A549 (cell line): ENCODE measurements around the gene HSPB7.

Source experiments
- KDM1A ChIP-seq: fragments of 200-600 bp; sonication (generic); IDR thresholded peaks from 2 replicates; pipeline ENCODE4 v1.6.1; 2016; ENCODE audit warnings: low read depth, mild to moderate bottlenecking
- MAFK ChIP-seq: fragments of 450-650 bp; IDR thresholded peaks from 2 replicates; pipeline ENCODE4 v1.6.1; 2014; ENCODE audit not compliant: partially characterized antibody
- MYC ChIP-seq: IDR thresholded peaks from 2 replicates; pipeline ENCODE4 v1.6.1; 2012; ENCODE audit warnings: mild to moderate bottlenecking, inconsistent platforms, low read length, improper control_type of control experiment, borderline replicate concordance
- NR3C1 ChIP-seq: fragments of >200 bp; sonication (Bioruptor Twin); formaldehyde crosslinking; IDR thresholded peaks from 3 replicates; pipeline ENCODE4 v1.6.1; 2017
- POLR2A ChIP-seq: IDR thresholded peaks from 2 replicates; pipeline ENCODE4 v1.6.1; 2012; ENCODE audit warnings: mild to moderate bottlenecking, low read length
- RNF2 ChIP-seq: fragments of 200-600 bp; sonication (generic); IDR thresholded peaks from 2 replicates; pipeline ENCODE4 v1.6.1; 2016; ENCODE audit warnings: low read depth, mild to moderate bottlenecking, antibody characterized with exemption, moderate library complexity, borderline replicate concordance
- TF ChIP-seq, protein P1 (sequence below): fragments of 150-350 bp; IDR thresholded peaks from 2 replicates; pipeline ENCODE4 v1.6.1; 2014; ENCODE audit warnings: low read depth, mild to moderate bottlenecking, low read length
- TF ChIP-seq, protein P2 (sequence below): fragments of >200 bp; sonication (Bioruptor Twin); formaldehyde crosslinking; IDR thresholded peaks from 3 replicates; pipeline ENCODE4 v1.5.1; 2016
- TF ChIP-seq, protein P3 (sequence below): IDR thresholded peaks from 2 replicates; pipeline ENCODE4 v1.6.1; 2012; ENCODE audit warnings: low read depth, borderline replicate concordance
- TF ChIP-seq, protein P4 (sequence below): fragments of 450-650 bp; IDR thresholded peaks from 2 replicates; pipeline ENCODE4 v1.6.1; 2014; ENCODE audit warnings: antibody characterized with exemption

DNA sequence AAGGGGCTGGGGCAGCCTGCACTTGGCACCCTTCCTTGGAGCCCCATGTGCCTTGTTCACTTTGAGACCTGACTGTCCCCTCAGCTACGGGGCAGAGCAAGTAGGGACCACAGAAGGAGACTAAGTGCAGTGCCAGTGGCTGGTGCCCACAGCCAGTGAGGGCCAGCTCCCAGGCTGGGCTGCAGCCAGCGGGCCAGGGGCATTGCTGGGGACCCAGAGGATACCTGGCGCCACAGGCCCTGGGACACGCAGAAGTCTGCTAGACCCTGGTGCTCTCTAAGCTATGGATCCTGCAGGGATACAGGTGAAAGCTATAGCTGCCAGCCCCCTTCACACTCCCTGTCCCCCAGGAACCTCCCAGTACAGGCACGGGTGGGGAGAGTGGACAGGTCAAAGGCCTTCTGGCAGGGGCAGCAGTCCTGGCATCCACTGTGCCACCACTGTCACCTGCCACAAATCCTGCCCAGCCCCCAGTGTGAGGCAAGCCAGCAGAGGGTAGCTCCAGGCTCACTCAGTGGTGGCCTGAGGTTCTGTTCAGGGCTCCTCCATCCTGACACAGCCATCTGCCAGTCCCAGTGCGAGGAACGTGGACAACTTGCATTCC lies 5.3 kb upstream of the HSPB7 start:
- no peak for TF ChIP-seq MAFK
- no peak for TF ChIP-seq POLR2A
- TF ChIP-seq MYC: no peak
- no peak for TF ChIP-seq RNF2
- TF ChIP-seq, protein P1, sequence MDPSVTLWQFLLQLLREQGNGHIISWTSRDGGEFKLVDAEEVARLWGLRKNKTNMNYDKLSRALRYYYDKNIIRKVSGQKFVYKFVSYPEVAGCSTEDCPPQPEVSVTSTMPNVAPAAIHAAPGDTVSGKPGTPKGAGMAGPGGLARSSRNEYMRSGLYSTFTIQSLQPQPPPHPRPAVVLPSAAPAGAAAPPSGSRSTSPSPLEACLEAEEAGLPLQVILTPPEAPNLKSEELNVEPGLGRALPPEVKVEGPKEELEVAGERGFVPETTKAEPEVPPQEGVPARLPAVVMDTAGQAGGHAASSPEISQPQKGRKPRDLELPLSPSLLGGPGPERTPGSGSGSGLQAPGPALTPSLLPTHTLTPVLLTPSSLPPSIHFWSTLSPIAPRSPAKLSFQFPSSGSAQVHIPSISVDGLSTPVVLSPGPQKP: no peak
- TF ChIP-seq, protein P2, sequence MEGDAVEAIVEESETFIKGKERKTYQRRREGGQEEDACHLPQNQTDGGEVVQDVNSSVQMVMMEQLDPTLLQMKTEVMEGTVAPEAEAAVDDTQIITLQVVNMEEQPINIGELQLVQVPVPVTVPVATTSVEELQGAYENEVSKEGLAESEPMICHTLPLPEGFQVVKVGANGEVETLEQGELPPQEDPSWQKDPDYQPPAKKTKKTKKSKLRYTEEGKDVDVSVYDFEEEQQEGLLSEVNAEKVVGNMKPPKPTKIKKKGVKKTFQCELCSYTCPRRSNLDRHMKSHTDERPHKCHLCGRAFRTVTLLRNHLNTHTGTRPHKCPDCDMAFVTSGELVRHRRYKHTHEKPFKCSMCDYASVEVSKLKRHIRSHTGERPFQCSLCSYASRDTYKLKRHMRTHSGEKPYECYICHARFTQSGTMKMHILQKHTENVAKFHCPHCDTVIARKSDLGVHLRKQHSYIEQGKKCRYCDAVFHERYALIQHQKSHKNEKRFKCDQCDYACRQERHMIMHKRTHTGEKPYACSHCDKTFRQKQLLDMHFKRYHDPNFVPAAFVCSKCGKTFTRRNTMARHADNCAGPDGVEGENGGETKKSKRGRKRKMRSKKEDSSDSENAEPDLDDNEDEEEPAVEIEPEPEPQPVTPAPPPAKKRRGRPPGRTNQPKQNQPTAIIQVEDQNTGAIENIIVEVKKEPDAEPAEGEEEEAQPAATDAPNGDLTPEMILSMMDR: no peak
- TF ChIP-seq, protein P3, sequence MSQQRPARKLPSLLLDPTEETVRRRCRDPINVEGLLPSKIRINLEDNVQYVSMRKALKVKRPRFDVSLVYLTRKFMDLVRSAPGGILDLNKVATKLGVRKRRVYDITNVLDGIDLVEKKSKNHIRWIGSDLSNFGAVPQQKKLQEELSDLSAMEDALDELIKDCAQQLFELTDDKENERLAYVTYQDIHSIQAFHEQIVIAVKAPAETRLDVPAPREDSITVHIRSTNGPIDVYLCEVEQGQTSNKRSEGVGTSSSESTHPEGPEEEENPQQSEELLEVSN: no peak
- TF ChIP-seq NR3C1: no peak
- TF ChIP-seq, protein P4, sequence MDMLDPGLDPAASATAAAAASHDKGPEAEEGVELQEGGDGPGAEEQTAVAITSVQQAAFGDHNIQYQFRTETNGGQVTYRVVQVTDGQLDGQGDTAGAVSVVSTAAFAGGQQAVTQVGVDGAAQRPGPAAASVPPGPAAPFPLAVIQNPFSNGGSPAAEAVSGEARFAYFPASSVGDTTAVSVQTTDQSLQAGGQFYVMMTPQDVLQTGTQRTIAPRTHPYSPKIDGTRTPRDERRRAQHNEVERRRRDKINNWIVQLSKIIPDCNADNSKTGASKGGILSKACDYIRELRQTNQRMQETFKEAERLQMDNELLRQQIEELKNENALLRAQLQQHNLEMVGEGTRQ: no peak
- no peak for TF ChIP-seq KDM1A
